Measurements from ENCODE around the gene CNST.
"Not testable (repeated sequence)": the region's sequence is repeated elsewhere in the genome, so short reads cannot be mapped to it uniquely, and the experiment has no call there.

CNST gene

GRCh38 chr1:246709196-246709595 is 142.9 kb downstream of the CNST start:
- no peak for DNase-seq (ENCODE audit: low spot score)

DNA sequence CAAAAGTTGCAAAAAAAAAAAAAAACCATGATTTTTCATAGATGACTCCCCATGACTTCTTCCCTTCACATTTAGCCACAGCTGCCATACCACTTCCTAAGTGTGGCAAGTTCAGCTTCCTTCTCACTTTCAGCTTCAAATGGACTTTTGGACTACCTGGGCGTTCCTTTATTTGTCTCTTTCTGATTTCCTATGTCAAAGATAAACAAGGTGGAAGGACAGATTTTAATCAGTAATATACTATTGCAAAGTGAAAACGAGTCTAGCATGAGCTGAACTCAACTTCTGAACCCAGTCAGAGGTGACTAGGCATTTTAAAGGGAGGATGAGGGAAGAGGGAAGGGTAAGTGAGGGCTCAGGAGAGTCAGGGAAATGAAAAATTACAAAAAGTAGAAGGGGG is 143.6 kb downstream of the CNST start:
- DNase-seq (ENCODE audit: low spot score) = no peak

DNA sequence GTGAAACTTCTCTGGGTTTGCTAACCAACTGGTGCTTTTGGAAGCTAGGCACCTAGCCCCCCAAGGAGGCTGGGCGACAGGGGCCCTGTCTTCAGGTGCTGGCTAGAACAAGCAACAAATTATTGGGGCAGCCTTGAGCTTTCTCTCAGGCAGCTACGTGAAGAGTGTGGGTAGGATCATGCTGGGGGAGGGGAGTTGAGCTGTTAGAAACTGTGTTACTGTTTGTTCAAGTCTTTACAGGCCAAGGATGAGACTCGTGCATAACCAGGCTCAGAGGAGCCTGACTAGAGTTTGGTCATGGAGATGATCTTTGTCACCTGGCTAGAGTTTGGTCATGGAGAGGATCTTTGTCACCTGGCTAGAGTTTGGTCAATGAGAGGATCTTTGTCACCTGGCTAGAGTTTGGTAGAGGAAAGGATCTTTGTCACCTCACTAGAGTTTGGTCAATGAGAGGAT is 145.3 kb downstream of the CNST start:
- DNase-seq (ENCODE audit: low spot score) = no peak

DNA sequence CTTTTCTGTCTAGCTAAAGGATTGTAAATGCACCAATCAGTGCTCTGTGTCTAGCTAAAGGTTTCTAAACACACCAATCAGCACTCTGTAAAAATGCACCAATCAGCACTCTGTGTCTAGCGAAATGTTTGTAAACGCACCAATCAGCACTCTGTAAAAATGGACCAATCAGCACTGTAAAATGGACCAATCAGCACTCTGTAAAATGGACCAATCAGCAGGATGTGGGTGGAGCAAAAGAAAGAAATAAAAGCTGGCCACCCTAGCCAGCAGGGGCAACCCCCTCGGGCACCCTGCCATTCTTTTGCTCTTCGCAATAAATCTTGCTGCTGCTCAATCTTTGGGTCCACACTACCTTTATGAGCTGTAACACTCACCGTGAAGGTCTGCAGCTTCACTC is 146.2 kb downstream of the CNST start:
- not testable (repeated sequence) for DNase-seq (ENCODE audit: low spot score)
